H9 (cell line): ENCODE measurements around the gene ERC2. TPM values are rescaled to one million over a fixed set of nuclear protein-coding genes. Genes with fewer than 3 reads are reported as not detected.

Experiments
- DNase-seq: peaks from one replicate; pipeline ENCODE4 v3.0.0-alpha.2; 2017
- H2AFZ ChIP-seq: one replicate; pipeline ENCODE4 v1.6.1; 2013; ENCODE audit warnings: mild to moderate bottlenecking, low read length, control low read depth, moderate library complexity
- H2AK5ac ChIP-seq: 2 replicates; pipeline ENCODE4 v1.6.1; 2013; ENCODE audit warnings: low read length, control low read depth, mixed read lengths; ENCODE audit not compliant: insufficient read length
- H2BK120ac ChIP-seq: one replicate; pipeline ENCODE4 v1.6.1; 2013; ENCODE audit warnings: low read depth, mild to moderate bottlenecking, low read length, control low read depth, inconsistent platforms; ENCODE audit not compliant: poor library complexity, severe bottlenecking
- H2BK12ac ChIP-seq: 2 replicates; pipeline ENCODE4 v1.6.1; 2013; ENCODE audit warnings: low read length, control low read depth, mixed read lengths, low read depth; ENCODE audit not compliant: insufficient read length
- H2BK15ac ChIP-seq: 2 replicates; pipeline ENCODE4 v1.6.1; 2013; ENCODE audit warnings: low read depth, low read length, control low read depth
- H2BK20ac ChIP-seq: one replicate; pipeline ENCODE4 v1.6.1; 2013; ENCODE audit warnings: low read depth, mild to moderate bottlenecking, low read length, control low read depth, inconsistent platforms; ENCODE audit not compliant: poor library complexity, severe bottlenecking
- H2BK5ac ChIP-seq: 2 replicates; pipeline ENCODE4 v1.6.1; 2013; ENCODE audit warnings: low read length, control low read depth, mixed read lengths; ENCODE audit not compliant: insufficient read length
- H3K14ac ChIP-seq: 2 replicates; pipeline ENCODE4 v1.6.1; 2013; ENCODE audit warnings: low read length, control low read depth; ENCODE audit not compliant: insufficient read depth
- H3K18ac ChIP-seq: 2 replicates; pipeline ENCODE4 v1.6.1; 2013; ENCODE audit warnings: low read depth, mild to moderate bottlenecking, mixed read lengths, low read length, control low read depth; ENCODE audit not compliant: insufficient read length
- H3K23ac ChIP-seq: 2 replicates; pipeline ENCODE4 v1.6.1; 2013; ENCODE audit warnings: low read length, control low read depth, mixed read lengths, low read depth; ENCODE audit not compliant: insufficient read length
- H3K23me2 ChIP-seq: 2 replicates; pipeline ENCODE4 v1.6.1; 2013; ENCODE audit warnings: low read depth, mild to moderate bottlenecking, mixed read lengths, low read length, control low read depth; ENCODE audit not compliant: insufficient read length, poor library complexity, severe bottlenecking
- H3K27ac ChIP-seq: 2 replicates; pipeline ENCODE4 v1.5.1; 2013; ENCODE audit warnings: low read length, control low read depth, mixed read lengths, low read depth; ENCODE audit not compliant: insufficient read length
- H3K27me3 ChIP-seq: 2 replicates; pipeline ENCODE4 v1.6.1; 2013; ENCODE audit warnings: low read length, control low read depth, inconsistent platforms; ENCODE audit not compliant: insufficient read depth
- H3K4ac ChIP-seq: 2 replicates; pipeline ENCODE4 v1.6.1; 2013; ENCODE audit warnings: low read depth, mild to moderate bottlenecking, control low read depth, inconsistent platforms, low read length, moderate library complexity
- H3K4me1 ChIP-seq: 2 replicates; pipeline ENCODE4 v1.6.1; 2013; ENCODE audit warnings: low read length, control low read depth, inconsistent platforms; ENCODE audit not compliant: insufficient read depth
- H3K4me2 ChIP-seq: 2 replicates; pipeline ENCODE4 v1.6.1; 2013; ENCODE audit warnings: low read length, control low read depth, mixed read lengths; ENCODE audit not compliant: insufficient read length, insufficient read depth
- H3K56ac ChIP-seq: 2 replicates; pipeline ENCODE4 v1.6.1; 2013; ENCODE audit warnings: low read depth, mild to moderate bottlenecking, mixed read lengths, low read length, control low read depth; ENCODE audit not compliant: insufficient read length
- H3K79me1 ChIP-seq: 2 replicates; pipeline ENCODE4 v1.6.1; 2013; ENCODE audit warnings: low read depth, mild to moderate bottlenecking, moderate library complexity, low read length, control low read depth, inconsistent platforms; ENCODE audit not compliant: insufficient read depth, poor library complexity, severe bottlenecking
- H3K79me2 ChIP-seq: 2 replicates; pipeline ENCODE4 v1.6.1; 2013; ENCODE audit warnings: low read length, control low read depth, inconsistent platforms; ENCODE audit not compliant: insufficient read depth
- H3K9ac ChIP-seq: 2 replicates; pipeline ENCODE4 v1.6.1; 2013; ENCODE audit warnings: low read length, control low read depth, mixed read lengths; ENCODE audit not compliant: insufficient read length; ENCODE audit errors: extremely low read depth
- H3K9me3 ChIP-seq: one replicate; pipeline ENCODE4 v1.6.1; 2013; ENCODE audit warnings: low read depth, low read length, inconsistent platforms; ENCODE audit not compliant: control insufficient read depth
- H3T11ph ChIP-seq: one replicate; pipeline ENCODE4 v1.6.1; 2013; ENCODE audit warnings: mild to moderate bottlenecking, low read length, control low read depth, inconsistent platforms
- H4K20me1 ChIP-seq: one replicate; pipeline ENCODE4 v1.6.1; 2013; ENCODE audit not compliant: control insufficient read depth, insufficient read length, insufficient read depth
- H4K5ac ChIP-seq: 2 replicates; pipeline ENCODE4 v1.6.1; 2013; ENCODE audit warnings: low read depth, mild to moderate bottlenecking, mixed read lengths, low read length, control low read depth; ENCODE audit not compliant: insufficient read length
- H4K8ac ChIP-seq: replicated peaks from 2 replicates; pipeline ENCODE4 v1.6.1; 2013; ENCODE audit warnings: low read length, control low read depth, mixed read lengths, low read depth; ENCODE audit not compliant: insufficient read length
- H4K91ac ChIP-seq: 2 replicates; pipeline ENCODE4 v1.6.1; 2013; ENCODE audit warnings: low read depth, mild to moderate bottlenecking, moderate library complexity, mixed read lengths, low read length, control low read depth; ENCODE audit not compliant: insufficient read length
- H3K27ac Mint-ChIP-seq, 3 experiments: 2 replicates in 2 of 3; 3 replicates in 1 of 3; pipeline ENCODE4 v1.8.0; 2020 to 2021; ENCODE audit warnings: mixed read lengths in 3 of 3, mild to moderate bottlenecking in 1 of 3, moderate library complexity in 1 of 3
- H3K27me3 Mint-ChIP-seq: 2 replicates; pipeline ENCODE4 v1.8.0; 2021; ENCODE audit warnings: low read depth, mild to moderate bottlenecking, moderate library complexity, mixed read lengths
- H3K36me3 Mint-ChIP-seq, 3 experiments: 2 replicates in 2 of 3; 3 replicates in 1 of 3; pipeline ENCODE4 v1.8.0; 2020 to 2021; ENCODE audit warnings: low read depth in 3 of 3, mixed read lengths in 3 of 3; ENCODE audit not compliant: insufficient read depth in 1 of 3
- H3K4me1 Mint-ChIP-seq, 2 experiments: 2 replicates each; pipeline ENCODE4 v1.8.0; 2020; ENCODE audit warnings: mixed read lengths in 2 of 2
- H3K4me3 Mint-ChIP-seq, 2 experiments: 2 replicates in 1 of 2; 3 replicates in 1 of 2; pipeline ENCODE4 v1.8.0; 2020 to 2021; ENCODE audit warnings: mild to moderate bottlenecking in 2 of 2, mixed read lengths in 2 of 2, moderate library complexity in 1 of 2
- H3K9me3 Mint-ChIP-seq, 2 experiments: 2 replicates in 1 of 2; 3 replicates in 1 of 2; pipeline ENCODE4 v1.8.0; 2020; ENCODE audit warnings: mild to moderate bottlenecking in 2 of 2, mixed read lengths in 2 of 2, moderate library complexity in 1 of 2
- CTCF ChIP-seq: fragments of 200-600 bp; sonication (generic); conservative IDR thresholded peaks from 3 replicates; pipeline ENCODE4 v1.8.0; 2021; ENCODE audit warnings: antibody characterized with exemption, mild to moderate bottlenecking
- total RNA-seq: library from RNA; stranded (reverse); gene quantifications from 2 replicates; pipeline ENCODE4 v1.2.1, GENCODE V29; 2021

Gene ERC2
- total RNA-seq, 1 experiment from 2014 or later, result 15.4 TPM

- H3K18ac ChIP-seq, result no peak overlapping the region
- H3K14ac ChIP-seq, result no peak overlapping the region
- peaks cover 4% of the 10 kb centered on the region; the same call in 1 of the 2 replicates for H3K4me1 ChIP-seq
- no peak overlapping the region for H3K56ac ChIP-seq
- no peak overlapping the region for H2BK15ac ChIP-seq
- peaks cover 48 to 65% of the 10 kb centered on the region in 2 experiments for H3K4me1 Mint-ChIP-seq
- no peak overlapping the region for H3K9ac ChIP-seq
- no peak overlapping the region for H4K91ac ChIP-seq
- TF ChIP-seq CTCF, result no peak
- H3K36me3 Mint-ChIP-seq, result no peaks in the 10 kb centered on the region
- H2BK120ac ChIP-seq, result no peak overlapping the region
- no peak overlapping the region for H2BK20ac ChIP-seq
- no peak overlapping the region for H2AFZ ChIP-seq
- 0 out of 5 replicates have a peak overlapping the region, but pooled peaks have one; percentile 9 to 19 for H3K4me3 Mint-ChIP-seq
- no peaks in the 10 kb centered on the region for H3K9me3 Mint-ChIP-seq
- H2AK5ac ChIP-seq, result no peak overlapping the region
- no peaks in the 10 kb centered on the region for H3K9me3 ChIP-seq
- no peak overlapping the region for H3K27ac ChIP-seq
- H3T11ph ChIP-seq, result no peak overlapping the region
- DNase-seq, result no peak
- no peaks in the 10 kb centered on the region for H4K20me1 ChIP-seq
- no peak overlapping the region for H2BK12ac ChIP-seq
- H4K8ac ChIP-seq, result no peak overlapping the region
- H3K23ac ChIP-seq, result no peak overlapping the region
- no peaks in the 10 kb centered on the region for H3K23me2 ChIP-seq
- no peak overlapping the region for H2BK5ac ChIP-seq
- H3K4me2 ChIP-seq, result peak overlapping the region; percentile 3
- no peaks in the 10 kb centered on the region for H3K27me3 Mint-ChIP-seq
- no peak overlapping the region for H4K5ac ChIP-seq
- H3K27me3 ChIP-seq, result no peaks in the 10 kb centered on the region
- peak overlapping the region in 1 of 3 experiments; percentile 74; a peak in 2 of 7 replicates for H3K27ac Mint-ChIP-seq
- H3K4ac ChIP-seq, result no peak overlapping the region
- H3K79me2 ChIP-seq, result no peaks in the 10 kb centered on the region
- no peaks in the 10 kb centered on the region for H3K79me1 ChIP-seq
Observed at GRCh38 chr3:56001991-56002390, 466.3 kb downstream of the ERC2 start.
